Mucosa of rectum (tissue), 2 donors: ENCODE measurements around the gene MEGF8.

Experiments used
- H3K27ac ChIP-seq, 2 donors: one replicate each; pipeline ENCODE4 v1.7.0; 2013; ENCODE audit warnings: inconsistent platforms in 2 of 2, low read depth in 2 of 2, low read length in 2 of 2
- H3K27me3 ChIP-seq, 2 donors: one replicate each; pipeline ENCODE4 v1.7.0; 2013; ENCODE audit warnings: low read length in 2 of 2; ENCODE audit not compliant: control insufficient read depth in 2 of 2, insufficient read depth in 2 of 2
- H3K36me3 ChIP-seq, 2 donors: one replicate each; pipeline ENCODE4 v1.7.0; 2013; ENCODE audit warnings: low read length in 2 of 2; ENCODE audit not compliant: control insufficient read depth in 2 of 2, insufficient read depth in 2 of 2
- H3K4me1 ChIP-seq, 2 donors: one replicate each; pipeline ENCODE4 v1.7.0; 2013; ENCODE audit warnings: low read length in 2 of 2, mild to moderate bottlenecking in 1 of 2; ENCODE audit not compliant: control insufficient read depth in 2 of 2, insufficient read depth in 2 of 2
- H3K4me3 ChIP-seq, 2 donors: one replicate each; pipeline ENCODE4 v1.7.0; 2013; ENCODE audit warnings: low read length in 2 of 2
- H3K9ac ChIP-seq, 2 donors: one replicate each; pipeline ENCODE4 v1.7.0; 2013; ENCODE audit warnings: low read length in 2 of 2, low read depth in 1 of 2, mild to moderate bottlenecking in 1 of 2
- H3K9me3 ChIP-seq, 2 donors: one replicate each; pipeline ENCODE4 v1.7.0; 2013; ENCODE audit warnings: low read length in 2 of 2; ENCODE audit not compliant: control insufficient read depth in 2 of 2
- donor health status: healthy.
- donor health status: Normal muscosa, but diverticular disease.

The MEGF8 gene

GRCh38 chr19:42292042-42292960 lies 33.1 kb upstream of the MEGF8 start:
- no peaks in the 10 kb centered on the region for H3K27me3 ChIP-seq
- H3K9me3 ChIP-seq = no peaks in the 10 kb centered on the region
- H3K4me1 ChIP-seq = peaks cover 5 to 6% of the 10 kb centered on the region in 2 donors
- H3K27ac ChIP-seq = no peak overlapping the region
- H3K36me3 ChIP-seq = peaks cover 45 to 56% of the 10 kb centered on the region in 2 donors
- peak overlapping the region in 1 of 2 donors; percentile 42 for H3K9ac ChIP-seq
- H3K4me3 ChIP-seq = no peak overlapping the region

- Histone ChIP-seq H3K4me1 (peaks cover 5 to 6% of the 10 kb centered on the region in 2 donors), H3K27me3 (no peaks in the 10 kb centered on the region), H3K9ac (no peak overlapping the region), H3K4me3 (no peak overlapping the region), H3K36me3 (peaks cover 39 to 50% of the 10 kb centered on the region in 2 donors), H3K27ac (no peak overlapping the region), H3K9me3 (no peaks in the 10 kb centered on the region)
Measured at GRCh38 chr19:42292963-42293362, 32.5 kb upstream of the MEGF8 start.

- Histone ChIP-seq H3K4me1 (peaks cover 5 to 6% of the 10 kb centered on the region in 2 donors), H3K9ac (no peak overlapping the region), H3K9me3 (no peaks in the 10 kb centered on the region), H3K4me3 (no peak overlapping the region), H3K36me3 (peaks cover 34 to 44% of the 10 kb centered on the region in 2 donors), H3K27me3 (no peaks in the 10 kb centered on the region), H3K27ac (no peak overlapping the region)
Measured at GRCh38 chr19:42293540-42293939, 31.9 kb upstream of the MEGF8 start.

GRCh38 chr19:42293948-42294347 lies 31.5 kb upstream of the MEGF8 start:
- H3K27ac ChIP-seq = no peak overlapping the region
- H3K9ac ChIP-seq = no peak overlapping the region
- H3K36me3 ChIP-seq = peaks cover 31 to 41% of the 10 kb centered on the region in 2 donors
- no peak overlapping the region for H3K4me3 ChIP-seq
- H3K9me3 ChIP-seq = no peaks in the 10 kb centered on the region
- peaks cover 5 to 6% of the 10 kb centered on the region in 2 donors for H3K4me1 ChIP-seq
- no peaks in the 10 kb centered on the region for H3K27me3 ChIP-seq

GRCh38 chr19:42294471-42295137 lies 30.8 kb upstream of the MEGF8 start:
- Histone ChIP-seq H3K4me3 (no peak overlapping the region), H3K9ac (no peak overlapping the region), H3K4me1 (peaks cover 5 to 6% of the 10 kb centered on the region in 2 donors), H3K9me3 (no peaks in the 10 kb centered on the region), H3K27ac (no peak overlapping the region), H3K36me3 (peaks cover 30 to 34% of the 10 kb centered on the region in 2 donors), H3K27me3 (no peaks in the 10 kb centered on the region)

GRCh38 chr19:42295342-42295741 lies 30.1 kb upstream of the MEGF8 start:
- Histone ChIP-seq H3K36me3 (peaks cover 23 to 27% of the 10 kb centered on the region in 2 donors), H3K4me1 (peaks cover 5 to 6% of the 10 kb centered on the region in 2 donors), H3K9me3 (no peaks in the 10 kb centered on the region), H3K9ac (no peak overlapping the region), H3K4me3 (no peak overlapping the region), H3K27me3 (no peaks in the 10 kb centered on the region), H3K27ac (no peak overlapping the region)

GRCh38 chr19:42295831-42296525 lies 29.5 kb upstream of the MEGF8 start:
- H3K27ac ChIP-seq = no peak overlapping the region
- no peak overlapping the region for H3K4me3 ChIP-seq
- H3K9ac ChIP-seq = no peak overlapping the region
- no peaks in the 10 kb centered on the region for H3K9me3 ChIP-seq
- peaks cover 17 to 24% of the 10 kb centered on the region in 2 donors for H3K36me3 ChIP-seq
- peaks cover 5 to 6% of the 10 kb centered on the region in 2 donors for H3K4me1 ChIP-seq
- H3K27me3 ChIP-seq = no peaks in the 10 kb centered on the region

- Histone ChIP-seq H3K9me3 (no peaks in the 10 kb centered on the region), H3K9ac (no peak overlapping the region), H3K36me3 (peaks cover 15 to 19% of the 10 kb centered on the region in 2 donors), H3K27ac (no peak overlapping the region), H3K4me3 (no peak overlapping the region), H3K4me1 (peaks cover 10% of the 10 kb centered on the region in 2 donors), H3K27me3 (no peaks in the 10 kb centered on the region)
Measured at GRCh38 chr19:42297039-42297438, 28.4 kb upstream of the MEGF8 start.

- Histone ChIP-seq H3K36me3 (peaks cover 0 to 1% of the 10 kb centered on the region in 2 donors), H3K4me1 (peaks cover 15% of the 10 kb centered on the region in 2 donors), H3K4me3 (peak within 1 kb of the TSS; percentile 83 to 86), H3K9ac (peak within 1 kb of the TSS; percentile 60 to 67), H3K27me3 (no peaks in the 10 kb centered on the region), H3K9me3 (no peaks in the 10 kb centered on the region), H3K27ac (peak within 1 kb of the TSS; percentile 65 to 68)
Measured at GRCh38 chr19:42301646-42302203, 23.7 kb upstream of the MEGF8 start, which contains the start of gene PRR19. Gene PRR19 (plus strand): TSS chr19:42302132. CDS start chr19:42309585, 7,453 bp downstream.
